CD4-positive, alpha-beta T cell treated with Interleukin-21 for 1 hour (primary cell): Measurements from ENCODE around the gene FBXL7.

ENCODE experiments used
- DNase-seq: peaks from one replicate; pipeline ENCODE4 v3.0.0-alpha.2; 2020

The FBXL7 gene

DNA sequence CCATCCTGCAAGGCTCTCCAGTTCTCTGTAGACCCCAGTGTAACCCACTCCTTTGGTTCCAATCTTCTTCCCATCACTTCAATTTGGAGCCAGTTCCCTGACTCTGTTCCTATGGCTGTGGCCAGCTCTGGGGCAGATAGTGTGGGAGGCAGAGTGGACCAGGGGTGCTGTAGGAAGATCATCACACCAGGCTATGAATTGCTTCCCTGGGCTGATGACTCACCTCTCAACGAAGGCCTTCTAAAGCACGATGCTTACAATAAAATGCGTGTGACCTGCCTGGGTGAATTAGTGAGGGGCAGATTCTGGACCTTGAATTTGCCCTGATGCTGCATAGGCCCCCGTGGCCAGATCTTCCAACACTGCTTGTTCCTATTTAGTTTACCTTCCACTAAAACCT, 289.7 kb downstream of the FBXL7 start:
- no peak for DNase-seq

DNA sequence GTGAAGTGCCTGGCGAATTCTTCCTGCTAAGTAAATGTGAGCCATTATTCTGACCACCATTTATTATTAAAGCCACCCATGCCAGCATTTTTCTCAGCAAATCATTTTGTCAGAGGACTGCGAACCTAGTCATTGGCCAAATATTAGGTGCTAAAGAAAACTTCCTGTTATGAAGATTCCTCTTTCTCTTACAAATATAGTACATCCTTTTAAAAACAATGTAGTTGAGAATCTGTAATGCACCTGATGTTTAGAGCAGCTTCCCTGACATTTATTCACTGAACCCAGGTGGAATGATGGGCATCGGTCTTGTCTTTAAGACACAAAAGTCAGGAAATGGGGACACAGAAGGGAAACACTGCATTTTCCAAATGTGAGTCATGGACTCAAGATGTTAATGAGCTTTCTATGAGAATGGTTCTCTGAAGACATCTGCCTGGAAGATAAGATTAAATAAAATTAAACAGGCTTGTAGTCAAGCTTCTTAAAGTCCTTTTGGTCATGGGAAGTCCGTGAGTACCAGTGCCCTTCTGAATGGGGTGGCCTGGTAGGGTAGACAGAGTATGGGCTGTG, 290.6 kb downstream of the FBXL7 start:
- no peak for DNase-seq

DNA sequence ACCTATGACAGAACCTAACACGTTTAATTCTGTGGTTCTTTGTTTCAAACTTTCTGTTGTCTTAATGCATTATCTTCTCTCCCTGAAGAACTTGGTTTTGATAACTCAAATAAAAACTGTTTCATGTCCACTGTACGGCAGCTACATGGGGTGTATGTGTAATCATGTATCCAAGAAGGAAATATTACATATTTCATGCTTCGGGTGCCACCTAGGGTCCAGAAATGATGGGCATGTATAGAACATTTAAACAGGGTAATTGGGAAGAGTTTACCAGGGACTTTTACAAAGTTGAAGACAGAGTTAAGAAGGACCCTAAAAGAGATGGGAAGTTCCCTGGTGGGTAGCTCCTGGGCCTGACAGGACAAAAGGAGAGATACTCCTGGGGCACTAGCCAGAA, 291.3 kb downstream of the FBXL7 start:
- no peak for DNase-seq

DNA sequence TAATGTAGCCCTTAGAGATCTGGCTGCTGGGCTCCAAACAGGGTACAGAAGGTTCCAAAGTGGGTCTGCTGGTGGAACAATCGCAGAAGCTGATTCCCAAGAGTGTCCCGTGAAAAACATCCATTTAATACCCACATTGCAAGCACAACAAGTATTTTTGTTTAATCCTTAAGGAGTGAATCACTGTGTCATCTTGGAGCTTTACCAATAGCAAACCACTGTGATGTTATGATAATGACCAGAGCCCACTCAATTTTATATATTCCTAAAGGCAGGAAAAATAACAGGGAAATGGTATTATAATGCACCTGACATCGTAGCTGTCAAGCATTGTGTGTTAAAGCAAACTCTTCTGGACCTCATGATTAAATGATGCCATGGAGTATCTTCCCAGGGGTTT, 291.9 kb downstream of the FBXL7 start:
- no peak for DNase-seq

DNA sequence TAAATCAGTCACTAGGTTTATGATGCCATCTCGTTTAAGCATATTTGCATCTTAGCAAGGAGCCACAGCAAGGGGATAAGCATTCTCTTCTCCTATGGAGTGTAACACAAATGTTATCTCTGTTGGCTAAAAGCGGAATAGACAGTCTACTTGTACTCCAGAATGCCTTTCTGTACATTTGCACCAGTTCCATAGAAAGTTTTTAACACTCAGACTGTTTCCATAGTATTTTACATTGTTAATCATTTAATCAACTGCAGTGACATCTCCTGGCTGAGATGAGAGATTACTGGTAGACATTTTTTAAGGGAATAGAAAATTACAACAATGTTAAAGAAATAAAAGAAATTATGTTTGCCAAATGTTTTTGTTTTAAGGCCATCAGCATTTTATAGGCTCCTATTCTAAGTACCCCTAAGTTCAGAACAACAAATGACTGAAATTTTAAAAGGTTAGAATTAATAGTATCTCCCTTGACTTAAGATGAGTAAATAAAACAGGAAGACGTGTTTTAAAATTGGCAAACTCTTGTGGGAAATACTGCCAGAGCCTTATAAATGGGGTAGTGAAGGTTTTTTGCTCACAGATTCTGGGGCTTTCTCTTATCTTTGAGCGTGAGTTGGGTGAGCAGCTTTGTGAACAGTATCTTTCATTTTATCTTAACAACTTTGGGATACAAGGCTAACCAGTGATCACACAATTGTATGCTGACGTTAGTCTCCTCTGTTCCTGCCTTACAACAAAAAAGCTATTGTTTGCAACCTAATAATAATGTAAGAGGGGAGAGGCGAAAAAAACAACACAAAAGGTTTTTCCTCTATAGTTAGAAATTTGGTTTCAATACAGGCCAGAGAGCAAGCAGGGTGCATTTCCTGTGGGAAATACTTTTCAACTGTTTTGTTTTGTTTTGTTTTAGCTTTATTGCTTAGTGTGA, 294.3 kb downstream of the FBXL7 start:
- DNase-seq: no peak

DNA sequence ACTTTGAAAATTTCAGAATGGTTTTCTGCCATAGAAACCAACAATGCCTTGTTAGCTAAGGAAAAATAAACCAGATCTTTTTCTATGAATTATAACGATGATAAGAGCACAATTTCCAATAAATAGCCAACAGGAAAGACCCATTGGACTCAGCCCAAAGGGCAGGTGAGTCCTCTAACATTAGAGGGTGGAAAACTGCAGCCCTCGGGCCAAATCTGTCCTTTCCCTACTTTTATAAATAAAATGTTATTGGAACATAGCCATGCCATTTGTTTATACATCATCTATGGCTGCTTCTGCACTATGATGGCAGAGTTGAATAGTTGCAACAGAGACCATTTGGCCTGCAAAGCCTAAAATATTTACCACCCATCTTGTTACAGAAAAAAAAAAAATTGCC, 296.1 kb downstream of the FBXL7 start:
- no peak for DNase-seq

DNA sequence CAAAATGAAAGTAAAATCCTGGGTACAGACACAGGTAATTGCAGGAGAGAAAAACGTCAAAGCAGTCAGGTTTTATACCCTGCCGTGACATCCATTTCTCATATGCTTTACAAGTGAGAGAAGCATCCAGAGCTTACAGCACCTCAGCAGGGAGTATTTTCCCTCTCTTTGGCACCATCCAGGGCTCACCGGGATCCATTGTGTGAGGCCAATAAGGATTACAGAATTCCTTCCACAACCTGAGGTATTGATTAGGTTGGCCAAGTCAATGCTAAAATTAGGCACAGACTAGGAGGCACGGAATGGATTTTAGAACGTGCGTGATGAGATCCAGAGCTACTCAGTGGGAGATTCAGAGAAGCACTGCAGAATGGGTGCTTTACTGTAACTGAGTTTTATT, 296.6 kb downstream of the FBXL7 start:
- no peak for DNase-seq

DNA sequence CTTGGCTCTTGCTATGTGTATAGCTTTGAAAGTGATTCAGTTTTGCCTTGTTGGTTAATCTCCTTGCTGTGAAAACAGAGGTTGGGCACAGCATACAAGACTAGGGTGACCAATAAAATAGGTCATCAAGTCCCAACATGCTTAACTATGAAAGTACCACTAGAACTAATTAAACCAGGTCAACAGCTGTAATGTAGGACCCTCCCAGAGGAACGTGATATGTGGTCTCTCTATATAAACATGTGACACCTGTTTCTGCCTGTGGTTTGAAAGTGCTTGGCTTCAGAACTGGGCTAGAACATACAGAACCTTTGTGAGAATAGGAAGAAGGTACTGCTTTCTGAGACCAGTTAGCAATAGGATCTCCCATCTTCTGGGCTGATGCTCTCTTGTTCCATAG, 297.1 kb downstream of the FBXL7 start:
- no peak for DNase-seq

DNA sequence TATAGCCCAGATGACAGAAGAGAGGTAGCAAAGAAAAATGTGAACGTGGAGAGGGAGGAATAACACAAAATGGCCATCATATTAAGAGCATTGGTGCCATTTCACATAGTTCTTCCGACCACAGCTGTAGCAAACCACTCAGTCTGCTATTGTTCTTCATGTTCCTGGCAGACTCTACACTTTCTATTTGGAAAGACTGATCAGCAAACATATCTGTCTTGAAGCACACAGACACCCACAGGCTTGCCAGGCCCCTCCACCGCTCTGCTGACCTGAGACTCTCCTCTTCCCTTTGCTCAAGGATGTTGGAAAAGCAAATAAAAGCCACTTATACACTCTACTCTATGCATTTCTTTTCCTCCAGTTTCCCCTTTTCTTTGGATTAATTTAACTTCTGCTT, 298.0 kb downstream of the FBXL7 start:
- no peak for DNase-seq

DNA sequence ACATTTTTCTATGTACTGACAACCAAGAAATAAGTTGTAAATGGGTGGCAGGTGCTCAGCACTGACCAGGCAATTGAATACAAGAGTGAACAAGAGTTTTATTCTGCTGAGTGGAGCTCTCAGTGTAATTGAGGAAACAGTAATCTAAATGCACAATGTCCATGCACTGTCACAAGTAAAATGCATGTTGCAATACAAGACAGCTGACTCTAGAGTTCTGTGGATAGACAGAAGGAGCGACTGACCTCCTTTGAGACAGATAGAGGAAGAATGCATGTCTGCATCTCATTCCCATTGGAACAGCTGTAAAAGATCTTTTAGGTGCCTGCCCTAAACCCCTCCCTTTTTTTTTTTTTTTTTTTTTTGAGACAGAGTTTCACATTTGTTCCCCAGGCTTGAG, 299.0 kb downstream of the FBXL7 start:
- DNase-seq: no peak

DNA sequence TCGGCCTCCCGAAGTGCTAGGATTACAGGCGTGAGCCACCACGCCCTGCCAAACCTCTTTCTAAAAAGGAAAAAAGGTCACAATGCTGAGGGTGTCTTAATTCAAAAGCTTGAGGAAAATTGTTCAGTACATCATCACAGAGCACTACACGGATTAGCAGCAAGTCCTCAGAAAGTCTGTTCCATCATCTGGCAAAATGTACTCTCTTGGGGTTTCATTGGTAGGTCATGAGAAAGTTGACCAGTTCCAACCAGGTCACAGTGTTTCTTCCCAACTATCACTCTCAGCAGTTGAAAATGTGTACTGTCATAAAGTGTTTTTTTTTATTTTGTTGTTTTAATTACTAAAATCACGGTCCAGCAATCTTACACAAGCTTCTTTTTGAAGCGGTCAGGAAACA, 299.6 kb downstream of the FBXL7 start:
- DNase-seq: no peak

DNA sequence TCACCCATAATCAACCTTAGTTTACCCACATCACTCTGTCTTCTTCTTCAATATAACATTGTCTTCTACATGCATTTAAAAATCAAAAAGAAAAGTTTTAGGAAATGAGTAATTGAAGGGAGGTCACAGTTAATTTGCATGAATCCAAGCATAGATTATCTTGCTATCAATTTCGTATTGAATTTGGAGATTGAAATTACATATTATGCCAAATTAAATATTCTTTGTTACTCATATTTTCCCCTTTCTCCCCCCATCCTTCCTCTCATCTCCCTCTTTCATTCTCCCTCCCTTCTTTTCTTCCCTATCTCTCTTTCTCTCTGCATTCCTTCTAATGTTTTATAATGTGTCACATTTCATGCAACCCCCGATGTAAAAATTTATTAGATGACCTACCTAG, 303.3 kb downstream of the FBXL7 start:
- no peak for DNase-seq

DNA sequence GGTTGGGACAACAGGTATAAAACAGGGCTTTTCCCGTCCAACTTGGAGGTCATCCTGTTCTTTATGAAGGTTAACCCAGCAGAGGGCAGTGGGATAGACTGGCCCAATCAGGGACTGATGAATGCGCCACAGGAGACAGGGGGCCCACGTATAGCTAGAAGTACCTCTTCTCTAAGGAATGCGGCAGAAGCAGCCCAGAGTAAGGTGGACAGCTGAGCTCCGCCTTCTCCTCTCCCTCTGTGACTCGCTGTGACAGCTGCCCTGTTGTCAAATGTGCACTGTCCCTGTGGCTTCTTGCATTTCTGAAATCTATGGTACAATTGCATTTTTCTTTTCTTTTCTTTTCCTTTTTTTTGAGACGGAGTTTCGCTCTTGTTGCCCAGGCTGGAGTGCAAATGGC, 306.6 kb downstream of the FBXL7 start:
- no peak for DNase-seq

DNA sequence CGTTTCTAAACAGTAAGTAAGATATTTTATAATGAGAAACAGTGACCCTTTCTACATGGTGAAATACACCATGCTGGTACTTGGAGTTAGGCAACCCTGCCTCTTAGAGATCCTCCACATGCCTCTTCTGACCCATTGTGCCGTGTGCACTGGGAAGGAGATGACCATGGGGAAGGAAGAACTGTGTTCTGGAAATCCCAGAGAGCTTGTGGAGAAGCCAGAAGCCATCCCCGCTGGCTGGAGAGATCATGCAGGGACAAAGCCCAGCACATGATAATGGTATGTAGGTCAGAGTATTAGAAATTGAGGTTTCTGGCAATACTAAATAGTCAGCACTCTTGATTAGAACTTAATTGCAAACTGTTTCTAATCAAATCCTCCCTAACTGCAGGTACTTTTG, 307.3 kb downstream of the FBXL7 start:
- DNase-seq: no peak

DNA sequence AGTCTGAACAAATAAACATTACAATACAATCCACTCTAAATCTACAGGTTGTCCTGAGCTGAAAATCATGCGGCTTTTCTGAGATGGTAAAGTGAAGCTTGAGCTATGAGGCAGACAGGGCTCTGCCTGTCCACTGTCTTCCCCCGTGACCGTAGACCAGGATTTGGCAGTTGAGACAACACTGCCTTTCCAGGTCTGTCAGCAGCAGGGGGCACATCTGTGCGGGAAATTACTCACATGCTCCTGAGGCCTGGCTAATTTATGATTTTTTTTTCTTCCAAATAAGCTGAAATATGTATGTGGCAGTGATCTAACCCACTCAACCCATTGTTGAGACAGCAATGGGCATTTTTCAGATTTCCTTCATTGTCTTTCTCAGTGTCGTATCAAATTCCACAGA, 307.9 kb downstream of the FBXL7 start:
- no peak for DNase-seq

DNA sequence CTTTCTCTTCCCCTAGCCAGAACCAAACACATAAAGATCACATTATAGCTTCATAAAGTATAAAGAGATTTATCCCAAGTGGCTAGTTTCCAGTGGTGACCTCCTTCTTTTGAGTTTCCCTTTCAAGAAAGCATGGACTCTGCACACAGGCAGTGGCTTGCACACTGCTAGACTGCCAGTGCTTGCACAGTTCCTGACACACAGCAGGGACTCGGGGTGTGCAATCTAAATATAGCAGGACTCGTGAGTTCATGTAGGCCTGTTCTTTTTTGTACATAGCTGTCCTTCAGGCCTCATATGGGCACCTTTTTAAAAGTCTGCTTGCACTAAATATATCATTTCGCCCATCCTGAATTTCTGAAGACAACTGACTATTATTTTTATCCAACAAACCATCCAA, 308.6 kb downstream of the FBXL7 start:
- DNase-seq: no peak

DNA sequence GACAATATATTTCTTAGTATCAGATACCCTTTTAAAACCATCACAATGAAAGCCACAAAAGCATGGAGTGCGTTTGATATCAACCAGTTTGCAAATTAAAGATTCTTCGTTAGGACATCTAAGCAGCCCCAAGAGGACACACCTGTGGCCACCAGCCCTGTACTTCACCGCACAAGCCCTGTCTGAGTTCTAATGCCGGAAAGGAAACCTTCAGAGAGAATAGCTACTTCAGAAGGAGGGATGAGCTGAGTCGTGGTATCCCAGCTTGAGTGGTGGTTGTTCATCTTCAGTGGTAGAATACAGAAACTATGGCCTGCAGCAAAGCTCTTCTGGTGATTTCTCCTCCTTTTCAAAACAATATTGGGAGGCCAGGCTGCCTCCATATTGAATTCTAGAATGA, 319.6 kb downstream of the FBXL7 start:
- no peak for DNase-seq

DNA sequence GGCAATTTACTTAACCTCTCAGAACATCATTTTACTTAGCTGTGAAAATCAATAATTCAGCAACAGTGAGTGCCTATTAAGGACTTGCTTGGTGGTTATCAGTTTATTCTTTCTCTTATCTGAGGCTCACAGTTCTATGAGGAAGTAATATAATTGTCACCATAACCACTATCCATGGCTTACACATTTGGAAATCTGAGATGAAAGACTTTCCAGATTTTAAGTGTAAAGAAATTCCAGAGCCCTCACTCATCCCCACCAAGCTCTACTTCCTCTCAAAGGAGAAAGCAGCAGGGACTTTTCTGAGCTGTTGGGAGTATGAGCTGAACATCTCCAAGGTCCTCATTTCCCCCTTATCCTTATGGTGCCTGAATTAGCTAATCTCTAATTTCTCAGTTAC, 321.5 kb downstream of the FBXL7 start:
- no peak for DNase-seq

DNA sequence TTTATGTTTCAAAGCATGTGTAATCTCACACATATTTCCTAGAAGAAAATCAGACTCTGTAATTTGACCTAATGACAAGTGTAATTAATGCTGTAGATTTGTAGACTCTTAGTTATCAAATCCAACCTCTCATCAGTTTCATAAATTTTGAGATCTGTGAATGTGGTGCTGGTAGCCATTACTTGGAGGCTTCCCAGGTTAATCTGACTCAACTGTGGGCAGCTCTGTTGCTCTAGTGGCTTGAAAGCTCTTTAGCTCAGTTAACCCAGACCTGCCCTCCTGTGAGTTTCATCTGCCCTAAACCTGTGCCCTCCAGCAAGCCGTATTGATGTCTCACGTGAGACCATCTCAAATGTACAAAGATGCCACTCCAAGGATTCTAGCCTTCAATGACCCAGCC, 323.4 kb downstream of the FBXL7 start:
- DNase-seq: no peak

DNA sequence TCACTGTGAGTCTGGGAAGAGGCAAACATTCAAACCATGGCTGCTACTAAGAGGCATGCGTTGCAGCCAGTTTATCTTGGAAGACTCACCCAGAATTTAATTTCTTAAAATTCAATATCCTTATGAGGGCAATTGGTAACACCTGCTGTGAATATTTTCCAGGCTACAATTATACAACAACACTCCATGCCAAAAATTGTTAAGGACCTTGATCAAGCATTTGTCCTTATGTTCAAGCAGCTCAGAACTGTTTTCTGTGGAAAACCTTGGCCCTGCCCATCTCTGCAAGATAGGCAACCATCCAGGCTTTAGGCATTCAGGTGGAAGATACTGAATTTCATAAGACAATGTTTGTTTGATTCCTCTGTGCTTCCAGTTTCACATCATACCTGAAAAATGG, 327.8 kb downstream of the FBXL7 start:
- DNase-seq: no peak

DNA sequence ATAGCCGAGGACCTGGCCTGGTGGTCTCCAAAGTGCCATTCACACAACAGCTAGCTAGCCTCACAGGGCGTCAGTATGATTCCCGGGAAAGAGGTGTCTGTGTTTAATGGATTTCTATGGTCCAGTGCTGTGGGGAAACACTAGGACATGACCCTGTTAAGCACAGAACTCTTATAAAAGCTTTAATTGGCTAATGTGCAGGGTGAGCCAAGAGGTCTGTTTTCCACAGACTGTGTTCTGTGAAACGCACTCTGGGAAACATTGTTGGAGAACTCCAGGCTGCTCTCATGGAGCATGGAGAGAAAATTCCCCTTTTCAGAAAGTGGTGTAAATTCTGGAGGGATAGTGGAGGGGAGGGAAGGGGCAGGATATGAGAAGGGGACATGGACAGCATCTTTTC, 331.4 kb downstream of the FBXL7 start:
- DNase-seq: no peak

DNA sequence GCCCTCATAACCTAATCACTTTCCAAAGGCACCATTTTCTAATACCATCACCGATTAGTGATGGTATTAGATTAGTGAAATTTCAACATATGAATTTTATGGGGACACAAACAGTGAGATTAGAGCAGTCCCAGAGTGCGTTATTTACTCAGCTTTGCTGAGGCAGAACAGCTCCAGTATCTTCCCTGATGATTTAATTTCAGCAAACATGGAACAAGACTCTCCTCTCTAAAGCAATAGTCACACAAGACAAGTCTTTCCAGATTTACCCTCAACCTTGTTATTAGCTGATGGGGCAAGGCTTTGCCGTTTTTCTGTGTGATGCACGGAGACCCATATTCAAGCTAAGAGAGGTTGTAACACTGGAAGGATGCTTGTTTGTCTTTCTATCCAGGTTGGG, 333.4 kb downstream of the FBXL7 start:
- no peak for DNase-seq

DNA sequence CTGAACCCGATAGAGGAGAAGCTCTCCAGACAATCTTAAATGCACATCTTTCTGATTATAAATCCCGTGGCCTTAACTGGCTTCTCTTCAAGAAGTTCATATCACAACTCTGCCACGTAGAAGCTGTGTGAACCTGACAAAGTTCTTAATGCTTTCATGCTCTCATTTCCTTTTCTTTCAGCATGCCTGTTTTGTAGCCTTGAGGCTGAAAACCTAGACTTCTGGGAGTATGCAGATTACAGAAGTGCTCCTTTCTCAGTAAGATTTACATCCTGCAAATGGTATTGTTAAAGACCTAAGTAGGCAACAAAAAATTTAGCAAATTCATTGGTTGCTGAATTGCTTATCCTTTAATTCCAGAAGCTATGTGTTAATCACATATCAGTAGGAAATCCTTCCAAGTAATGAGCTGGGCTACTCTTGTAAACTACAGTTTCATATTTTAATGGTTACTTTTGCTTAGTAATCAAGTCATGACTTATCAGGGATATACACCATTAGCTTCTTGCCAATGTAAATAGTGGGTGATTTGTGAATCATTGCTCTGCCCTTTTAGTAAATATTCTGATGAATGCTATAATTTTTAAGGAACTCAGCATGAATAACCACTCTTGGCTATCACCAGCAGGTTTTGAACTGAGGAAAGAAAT, 334.7 kb downstream of the FBXL7 start:
- DNase-seq: no peak

DNA sequence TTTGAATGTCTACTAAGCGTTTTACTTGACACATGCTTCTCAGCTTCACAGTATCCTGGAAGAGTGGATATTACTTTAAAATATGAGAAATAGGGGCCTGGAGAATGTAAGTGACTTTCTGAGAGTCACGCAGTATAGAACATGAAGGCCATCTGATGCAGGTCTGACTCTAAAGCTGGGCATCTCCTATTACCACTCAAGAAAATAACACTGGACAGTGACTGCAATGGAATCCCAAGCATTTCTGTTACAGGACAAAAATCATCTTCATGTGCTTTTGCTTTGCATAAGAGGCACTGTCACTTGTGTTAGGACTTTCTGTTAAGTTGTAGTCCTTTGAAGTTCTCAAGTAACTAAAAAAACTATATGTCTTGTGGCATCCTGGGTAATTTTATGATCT, 335.5 kb downstream of the FBXL7 start:
- DNase-seq: no peak
